ENCODE results near the gene ZCCHC8. TPM values are rescaled to one million over a fixed set of nuclear protein-coding genes. Genes with fewer than 3 reads are reported as not detected.

ZCCHC8 gene
- total and polyA plus RNA-seq, 2 of the 8 experiments (the other 6 are each of a cell fraction or from before 2014, with no cell fraction given): 13.8 to 28.9 TPM

DNA sequence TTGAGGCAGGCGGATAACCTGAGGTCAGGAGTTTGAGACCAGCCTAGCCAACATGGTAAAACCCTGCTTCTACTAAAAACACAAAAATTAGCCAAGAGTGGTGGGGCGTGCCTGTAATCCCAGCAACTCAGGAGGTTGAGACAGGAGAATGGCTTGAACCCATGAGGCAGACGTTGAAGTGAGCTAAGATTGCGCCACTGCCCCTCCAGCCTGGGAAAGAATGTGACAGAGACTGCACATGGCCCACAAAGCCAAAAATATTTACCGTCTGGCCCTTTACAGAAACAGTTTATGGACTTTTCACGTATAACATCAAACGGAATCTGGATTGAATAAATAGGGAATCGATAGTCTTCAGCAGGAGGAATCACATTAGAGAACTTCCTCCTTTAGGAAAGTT, 22.5 kb upstream of the ZCCHC8 start:
- Histone ChIP-seq H4K8ac (ENCODE audit: extremely low read depth, insufficient read depth, low read length) (no peak overlapping the region), H3K27ac (ENCODE audit: low read depth, low read length) (no peak overlapping the region), H3K36me3 (ENCODE audit: control insufficient read depth in 2 of 4, insufficient read depth in 4 of 4, low read length in 3 of 4) (peaks cover 17 to 63% (median 37%) of the 10 kb centered on the region in 4 experiments), H4K91ac (replicated peaks; ENCODE audit: insufficient read length, low read length) (no peak overlapping the region), H3K18ac (ENCODE audit: extremely low read depth, low read length) (no peak overlapping the region), H3K4me1 (replicated peaks in 1 of 4; ENCODE audit: control insufficient read depth in 3 of 4, insufficient read depth in 4 of 4, low read length in 3 of 4) (no peaks in the 10 kb centered on the region; a peak in 4 of 7 replicates), H2BK15ac (ENCODE audit: low read length) (no peak overlapping the region), H3K4me2 (ENCODE audit: insufficient read depth in 1 of 2, low read depth in 2 of 2, low read length in 2 of 2) (peak overlapping the region; percentile 64 to 68; a peak in 3 of 4 replicates), H3K9ac (replicated peaks in 1 of 4; ENCODE audit: extremely low read depth in 1 of 4, low read depth in 3 of 4, low read length in 3 of 4) (peak overlapping the region in 1 of 4 experiments; percentile 29; a peak in 2 of 7 replicates), H3K79me2 (ENCODE audit: control insufficient read depth in 1 of 2, insufficient read depth in 2 of 2, low read length in 2 of 2) (peaks cover 50 to 92% of the 10 kb centered on the region in 2 experiments), H3K27me3 (replicated peaks in 1 of 4; ENCODE audit: control insufficient read depth in 3 of 4, extremely low read depth in 1 of 4, insufficient read depth in 3 of 4, low read length in 3 of 4) (no peaks in the 10 kb centered on the region), H3K14ac (ENCODE audit: insufficient read length) (no peak overlapping the region), H2BK5ac (ENCODE audit: low read depth, low read length) (no peak overlapping the region), H4K20me1 (replicated peaks in 1 of 2; ENCODE audit: control insufficient read depth in 1 of 2, insufficient read depth in 2 of 2, low read length in 2 of 2) (peaks cover 4 to 18% of the 10 kb centered on the region in 2 experiments), H2BK20ac (ENCODE audit: low read length) (no peak overlapping the region), H2BK12ac (ENCODE audit: low read depth, low read length) (no peak overlapping the region), H3K23ac (ENCODE audit: insufficient read length) (no peak overlapping the region), H3K9me3 (ENCODE audit: insufficient read depth in 2 of 2, low read depth in 1 of 2, low read length in 1 of 2) (no peaks in the 10 kb centered on the region), H3K4me3 (ENCODE audit: extremely low read depth in 1 of 4, insufficient read depth in 2 of 4, low read depth in 3 of 4, low read length in 4 of 4) (peak overlapping the region in 1 of 4 experiments; percentile 96; a peak in 2 of 8 replicates), H2AK5ac (ENCODE audit: low read depth, low read length) (no peak overlapping the region), H2AFZ (ENCODE audit: low read length) (no peak overlapping the region), H3K23me2 (ENCODE audit: low read depth, low read length) (peaks cover 10% of the 10 kb centered on the region), H3K56ac (replicated peaks; ENCODE audit: insufficient read length, low read depth, low read length) (no peak overlapping the region), H3K4ac (replicated peaks; ENCODE audit: insufficient read length, low read depth, low read length) (no peak overlapping the region), H3K79me1 (ENCODE audit: low read depth, low read length) (peaks cover 3% of the 10 kb centered on the region; the same call in 1 of the 2 replicates), H4K5ac (ENCODE audit: insufficient read length, low read depth, low read length) (no peak overlapping the region), H2BK120ac (replicated peaks; ENCODE audit: low read depth, low read length) (no peak overlapping the region)
- 90% methylated on average over 8 of the region's 8 CpGs; no CpG with 5 or more reads in 1 of the 2 experiments for WGBS, 2 experiments (ENCODE audit: extremely low coverage in 1 of 2, insufficient coverage in 1 of 2, insufficient read length in 1 of 2, insufficient replicate concordance in 2 of 2, low coverage in 1 of 2, low lambda C conversion rate in 2 of 2, missing lambda C conversion rate in 1 of 2)
- TF ChIP-seq CEBPB (IDR thresholded peaks at IDR 0.05; ENCODE audit: low read depth, low read length) (peak; percentile 83), SRF (IDR thresholded peaks at IDR 0.05; ENCODE audit: low read depth, low read length) (no peak), KDM5A (IDR thresholded peaks at IDR 0.05; ENCODE audit: low read length) (no peak)
- FAIRE-seq: no peak
- POLR2A ChIA-PET (ENCODE audit: partially characterized antibody): interaction anchor here (1.0 to 49.0 kb wide), 5 partner anchors 3 to 78 kb away, joined by 4 to 1221 read pairs (median 6); partner anchors contain the start of genes KNTC1, RSRC2 and ZCCHC8
- CTCF ChIA-PET (ENCODE audit: partially characterized antibody): no interaction called here
- DNase-seq (ENCODE audit: low read depth in 1 of 2, low spot score in 2 of 2): no peak

All from H1 (cell line).